Measurements from ENCODE around the gene CYP2U1. TPM values are rescaled to one million over a fixed set of nuclear protein-coding genes. Genes with fewer than 3 reads are reported as not detected.

CYP2U1 gene
- total RNA-seq, 2 experiments from 2014 or later: 5.6 to 11.8 TPM

DNA sequence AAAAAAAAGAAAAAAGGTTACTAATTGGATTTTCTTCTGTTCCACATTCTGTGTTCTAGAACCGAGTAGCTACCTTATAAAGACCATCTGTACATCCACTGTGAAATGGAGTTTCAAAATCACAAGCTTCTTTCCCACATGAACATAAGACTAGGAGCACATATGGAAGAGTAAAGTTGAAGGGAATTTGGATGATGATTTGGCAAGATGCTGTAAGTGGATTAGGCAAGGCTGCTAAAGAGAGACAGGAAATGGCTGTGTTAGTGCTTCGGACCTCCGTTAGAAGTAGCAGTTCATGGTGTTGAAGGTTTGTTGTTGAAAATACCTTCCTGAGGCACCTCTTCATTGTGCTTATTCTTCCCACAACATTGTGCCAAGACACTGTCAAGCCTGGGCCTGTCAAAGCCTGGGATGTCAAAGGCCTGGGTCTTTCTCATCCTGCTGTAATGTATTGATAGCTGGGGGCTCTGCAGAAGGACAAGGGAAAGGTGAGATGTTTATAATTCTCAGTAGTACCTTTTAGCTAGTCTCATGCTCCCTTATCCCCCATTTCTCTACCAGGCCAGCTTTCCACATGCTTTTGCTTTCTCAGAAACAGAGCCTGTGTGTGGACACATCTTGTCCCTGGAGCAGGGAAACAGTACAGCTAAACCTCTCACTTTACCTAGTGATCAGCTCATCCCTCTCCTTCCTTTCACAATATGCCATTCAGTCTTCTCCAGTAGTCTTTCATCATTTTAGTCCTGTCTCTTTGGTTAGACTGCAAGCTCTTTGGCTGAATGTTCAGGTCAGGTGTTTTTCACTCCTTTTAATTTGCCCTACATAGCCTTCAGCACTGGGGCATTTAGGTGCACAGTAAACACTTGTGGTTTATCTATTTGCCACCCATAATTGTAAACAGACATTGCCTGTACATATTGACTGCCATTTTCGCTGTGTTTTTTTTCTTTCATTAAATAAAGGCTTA, 37.9 kb upstream of the CYP2U1 start:
- Histone ChIP-seq H3K4me2 (ENCODE audit: low read length) (no peak overlapping the region), H3K9me3 (ENCODE audit: low read length) (peaks cover 8% of the 10 kb centered on the region; the same call in 1 of the 2 replicates), H3K36me3 (ENCODE audit: insufficient read depth, low read length) (no peaks in the 10 kb centered on the region), H3K4me1 (ENCODE audit: insufficient read depth, low read length, poor library complexity, severe bottlenecking) (no peaks in the 10 kb centered on the region), H2AFZ (ENCODE audit: low read length) (no peak overlapping the region), H3K4me3 (ENCODE audit: low read depth, low read length, poor library complexity, severe bottlenecking) (no peak overlapping the region), H3K27ac (ENCODE audit: low read depth, low read length, poor library complexity, severe bottlenecking) (no peak overlapping the region), H3K9me2 (ENCODE audit: insufficient read depth, low read length) (no peaks in the 10 kb centered on the region), H4K20me1 (ENCODE audit: insufficient read depth, low read length) (no peaks in the 10 kb centered on the region), H3K79me2 (ENCODE audit: insufficient read depth, low read depth, low read length) (no peaks in the 10 kb centered on the region)
- DNase-seq (ENCODE audit: low spot score): no peak
- no TSS peak for BruUV-seq (replicated peaks)
- ChIA-PET CTCF (ENCODE audit: unreplicated experiment) (no interaction called here), POLR2A (interaction anchor here (1.6 kb wide), 1 partner anchor 10 kb away, joined by 5 read pairs; no protein-coding TSS in a partner anchor)
- TF ChIP-seq, protein P1, sequence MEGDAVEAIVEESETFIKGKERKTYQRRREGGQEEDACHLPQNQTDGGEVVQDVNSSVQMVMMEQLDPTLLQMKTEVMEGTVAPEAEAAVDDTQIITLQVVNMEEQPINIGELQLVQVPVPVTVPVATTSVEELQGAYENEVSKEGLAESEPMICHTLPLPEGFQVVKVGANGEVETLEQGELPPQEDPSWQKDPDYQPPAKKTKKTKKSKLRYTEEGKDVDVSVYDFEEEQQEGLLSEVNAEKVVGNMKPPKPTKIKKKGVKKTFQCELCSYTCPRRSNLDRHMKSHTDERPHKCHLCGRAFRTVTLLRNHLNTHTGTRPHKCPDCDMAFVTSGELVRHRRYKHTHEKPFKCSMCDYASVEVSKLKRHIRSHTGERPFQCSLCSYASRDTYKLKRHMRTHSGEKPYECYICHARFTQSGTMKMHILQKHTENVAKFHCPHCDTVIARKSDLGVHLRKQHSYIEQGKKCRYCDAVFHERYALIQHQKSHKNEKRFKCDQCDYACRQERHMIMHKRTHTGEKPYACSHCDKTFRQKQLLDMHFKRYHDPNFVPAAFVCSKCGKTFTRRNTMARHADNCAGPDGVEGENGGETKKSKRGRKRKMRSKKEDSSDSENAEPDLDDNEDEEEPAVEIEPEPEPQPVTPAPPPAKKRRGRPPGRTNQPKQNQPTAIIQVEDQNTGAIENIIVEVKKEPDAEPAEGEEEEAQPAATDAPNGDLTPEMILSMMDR (conservative IDR thresholded peaks at IDR 0.05; ENCODE audit: low read length): no peak
- no peak for TF ChIP-seq EZH2phosphoT487 (IDR thresholded peaks at IDR 0.05; ENCODE audit: borderline replicate concordance, low read depth, low read length)
- intact Hi-C loops (cut with micrococcal nuclease; ENCODE audit: unreplicated experiment): no loop called here

DNA sequence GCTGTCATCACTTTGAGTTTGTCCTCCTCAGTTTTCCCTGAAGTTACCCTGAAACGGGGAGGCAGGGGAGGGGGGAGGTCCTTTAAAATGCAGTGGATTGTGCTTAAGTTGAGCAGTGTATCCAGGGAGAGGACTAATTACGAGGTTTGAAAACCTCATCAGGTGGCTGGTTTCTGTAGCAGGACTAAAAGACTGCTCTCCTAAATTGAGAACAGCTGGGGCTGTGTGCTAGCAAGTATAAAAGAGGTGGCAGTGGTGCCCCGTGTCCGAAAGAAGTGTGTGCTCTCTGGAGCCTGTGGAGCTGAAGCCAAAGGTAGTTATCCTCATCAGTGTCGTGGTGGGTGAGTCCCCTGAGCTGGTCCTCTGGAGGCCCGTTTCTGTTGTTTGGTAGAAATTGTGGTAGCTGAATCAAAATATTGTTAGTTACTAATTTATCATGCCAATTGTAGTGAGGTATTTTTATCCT, 37.2 kb upstream of the CYP2U1 start:
- Histone ChIP-seq H3K36me3 (ENCODE audit: insufficient read depth, low read length) (no peaks in the 10 kb centered on the region), H3K27ac (ENCODE audit: low read depth, low read length, poor library complexity, severe bottlenecking) (no peak overlapping the region), H4K20me1 (ENCODE audit: insufficient read depth, low read length) (no peaks in the 10 kb centered on the region), H2AFZ (ENCODE audit: low read length) (no peak overlapping the region), H3K4me1 (ENCODE audit: insufficient read depth, low read length, poor library complexity, severe bottlenecking) (no peaks in the 10 kb centered on the region), H3K9me2 (ENCODE audit: insufficient read depth, low read length) (no peaks in the 10 kb centered on the region), H3K9me3 (ENCODE audit: low read length) (peaks cover 4% of the 10 kb centered on the region; the same call in 1 of the 2 replicates), H3K79me2 (ENCODE audit: insufficient read depth, low read depth, low read length) (no peaks in the 10 kb centered on the region), H3K4me3 (ENCODE audit: low read depth, low read length, poor library complexity, severe bottlenecking) (no peak overlapping the region), H3K4me2 (ENCODE audit: low read length) (no peak overlapping the region)
- TF ChIP-seq, protein P1 (conservative IDR thresholded peaks at IDR 0.05; ENCODE audit: low read length): no peak
- TF ChIP-seq EZH2phosphoT487 (IDR thresholded peaks at IDR 0.05; ENCODE audit: borderline replicate concordance, low read depth, low read length): no peak
- intact Hi-C loops (cut with micrococcal nuclease; ENCODE audit: unreplicated experiment): no loop called here
- POLR2A ChIA-PET: interaction anchor here (1.1 to 1.6 kb wide), 2 partner anchors 9 to 46 kb away, joined by 3 to 5 read pairs; no protein-coding TSS in a partner anchor
- CTCF ChIA-PET (ENCODE audit: unreplicated experiment): no interaction called here
- DNase-seq (ENCODE audit: low spot score): no peak
- no TSS peak for BruUV-seq (replicated peaks)

Data from OCI-LY7 (cell line).